GM12878 (cell line): ENCODE measurements around the gene CTIF. TPM values are rescaled to one million over a fixed set of nuclear protein-coding genes. Genes with fewer than 3 reads are reported as not detected.

Experiments
- ATAC-seq: fragments of 200-7000 bp; cut with Tn5 transposase; 3 replicates; pipeline ENCODE4 v1.9.1; 2020; ENCODE audit warnings: mild to moderate bottlenecking, moderate library complexity
- BruUV-seq: library from RNA; stranded (reverse); fragments of 400-500 nt; replicated peaks from 2 replicates; lab custom pipeline; 2021; lab: Mats Ljungman, UMichigan
- CTCF ChIA-PET: fragments of 300-600 bp; sonication (Branson Sonifier 250); formaldehyde crosslinking; extraction: SDS; loops from one replicate; lab custom pipeline; 2021; ENCODE audit warnings: inconsistent platforms; lab: Yijun Ruan, JAX
- POLR2A ChIA-PET: fragments of 350-600 bp; formaldehyde crosslinking; extraction: SDS; loops from one replicate; lab custom pipeline; 2021; ENCODE audit warnings: inconsistent platforms; lab: Charles Lee
- RAD21 ChIA-PET: fragments of 300-600 bp; sonication (Branson Sonifier 250); formaldehyde crosslinking; loops from one replicate; lab custom pipeline; 2023; ENCODE audit warnings: antibody characterized with exemption; ENCODE audit not compliant: unreplicated experiment; lab: Charles Lee
- SMC1A ChIA-PET: fragments of 300-600 bp; sonication (Branson Sonifier 250); formaldehyde crosslinking; loops from one replicate; lab custom pipeline; 2023; ENCODE audit not compliant: unreplicated experiment, uncharacterized antibody; lab: Charles Lee
- DNase-seq: peaks from one replicate; pipeline ENCODE4 v3.0.0-alpha.2; 2011; ENCODE audit warnings: low read depth, low spot score
- FAIRE-seq: peaks from 3 replicates; lab custom pipeline; 2011; peaks lifted over from hg19 to GRCh38; lab: Jason Lieb, UNC
- H2AFZ ChIP-seq: 2 replicates; pipeline ENCODE4 v1.6.0; 2011; ENCODE audit warnings: low read depth, low read length, control low read depth; ENCODE audit not compliant: control insufficient read depth
- H3K27ac ChIP-seq: 2 replicates; pipeline ENCODE4 v1.5.1; 2011; ENCODE audit warnings: control low read depth; ENCODE audit not compliant: control insufficient read depth, insufficient read depth
- H3K27me3 ChIP-seq, 2 experiments: replicated peaks in 1 of 2; 2 replicates each; pipeline versions ENCODE4 v1.6.0 to v1.6.1; 2011; ENCODE audit warnings: low read length in 1 of 2; ENCODE audit not compliant: control insufficient read depth in 2 of 2, insufficient read depth in 2 of 2
- H3K36me3 ChIP-seq, 2 experiments: 2 replicates each; pipeline ENCODE4 v1.5.1; 2011; ENCODE audit warnings: low read length in 1 of 2; ENCODE audit not compliant: control insufficient read depth in 2 of 2, insufficient read depth in 2 of 2
- H3K4me1 ChIP-seq: 2 replicates; pipeline ENCODE4 v1.6.1; 2011; ENCODE audit warnings: mild to moderate bottlenecking, low read length, moderate library complexity, mixed read lengths; ENCODE audit not compliant: control insufficient read depth, insufficient read depth
- H3K4me2 ChIP-seq: 2 replicates; pipeline ENCODE4 v1.6.0; 2011; ENCODE audit warnings: control low read depth; ENCODE audit not compliant: control insufficient read depth, insufficient read depth
- H3K4me3 ChIP-seq: fragments of 200-600 bp; sonication (generic); 2 replicates; pipeline ENCODE4 v1.5.1; 2016
- H3K79me2 ChIP-seq: 2 replicates; pipeline ENCODE4 v1.6.0; 2011; ENCODE audit warnings: low read length; ENCODE audit not compliant: control insufficient read depth, insufficient read depth
- H3K9ac ChIP-seq: 2 replicates; pipeline ENCODE4 v1.8.0; 2011; ENCODE audit warnings: low read length, control low read depth, mixed read lengths; ENCODE audit not compliant: control insufficient read depth, insufficient read depth
- H3K9me3 ChIP-seq: replicated peaks from 3 replicates; pipeline ENCODE4 v1.5.1; 2011; ENCODE audit warnings: mild to moderate bottlenecking, low read length; ENCODE audit not compliant: control insufficient read depth, insufficient read depth
- H4K20me1 ChIP-seq: 2 replicates; pipeline ENCODE4 v1.6.0; 2011; ENCODE audit not compliant: control insufficient read depth, insufficient read depth
- BHLHE40 ChIP-seq, 2 experiments: fragments of 450-650 bp in 1 of 2; IDR thresholded peaks; 2 replicates each; pipeline ENCODE4 v1.6.1; 2011 to 2017; ENCODE audit warnings: low read depth in 2 of 2, borderline replicate concordance in 1 of 2, improper control_type of control experiment in 1 of 2, low read length in 1 of 2, mild to moderate bottlenecking in 1 of 2
- CBFB ChIP-seq: IDR thresholded peaks from 2 replicates; pipeline ENCODE4 v1.6.1; 2016; ENCODE audit warnings: antibody characterized with exemption, low read depth
- CBX5 ChIP-seq: sonication (generic); IDR thresholded peaks from 2 replicates; pipeline ENCODE4 v1.6.1; 2016; ENCODE audit warnings: low read depth, moderate library complexity, mild to moderate bottlenecking, inconsistent platforms
- CTCF ChIP-seq, 3 experiments: IDR thresholded peaks in 2 of 3; conservative IDR thresholded peaks in 1 of 3; 2 replicates each; pipeline ENCODE4 v1.5.1; 2011; ENCODE audit warnings: low read depth in 3 of 3, low read length in 3 of 3, mild to moderate bottlenecking in 3 of 3, control low read depth in 2 of 3, moderate library complexity in 2 of 3, inconsistent platforms in 1 of 3, mixed read lengths in 1 of 3; ENCODE audit not compliant: control insufficient read depth in 2 of 3, insufficient read depth in 1 of 3; ENCODE audit errors: extremely low read depth in 1 of 3
- EGR1 ChIP-seq, 2 experiments: IDR thresholded peaks; 1 replicate in 1 of 2; 2 replicates in 1 of 2; pipeline ENCODE4 v1.6.1; 2011 to 2012; ENCODE audit warnings: low read depth in 2 of 2, low read length in 2 of 2, borderline replicate concordance in 1 of 2, mild to moderate bottlenecking in 1 of 2, moderate library complexity in 1 of 2
- MLLT1 ChIP-seq: fragments of 450-650 bp; IDR thresholded peaks from 2 replicates; pipeline ENCODE4 v1.6.1; 2016; ENCODE audit warnings: mild to moderate bottlenecking
- MXI1 ChIP-seq: fragments of 150-350 bp; IDR thresholded peaks from 2 replicates; pipeline ENCODE4 v1.6.1; 2011; ENCODE audit warnings: low read depth, mild to moderate bottlenecking, inconsistent platforms, low read length, improper control_type of control experiment
- PAX5 ChIP-seq: IDR thresholded peaks from 2 replicates; pipeline ENCODE4 v1.6.1; 2011; ENCODE audit warnings: low read depth, low read length, borderline replicate concordance
- PAX8 ChIP-seq: fragments of 450-650 bp; IDR thresholded peaks from 2 replicates; pipeline ENCODE4 v1.6.1; 2017; ENCODE audit warnings: mild to moderate bottlenecking, moderate library complexity
- WGBS: methylation state at CpG from one replicate; pipeline ENCODE4 v1.1.6; 2016; ENCODE audit warnings: low lambda C conversion rate; ENCODE audit not compliant: insufficient replicate concordance, insufficient coverage; ENCODE audit errors: missing lambda C conversion rate; 5-methylcytosine and 5-hydroxymethylcytosine counted together
- in situ Hi-C: fragments of 300-500 bp; cut with MboI; formaldehyde crosslinking; loops from 9 replicates; pipeline ENCODE4 v1.14.3; 2018; ENCODE audit warnings: mixed read lengths
- intact Hi-C: fragments of 100-400 bp; cut with micrococcal nuclease; formaldehyde crosslinking; loops from one replicate; pipeline ENCODE4 v1.14.2; 2022; ENCODE audit not compliant: unreplicated experiment
- polyA plus RNA-seq, 11 experiments: library from polyadenylated mRNA; depleted of rRNA in 4 of 11; unstranded in 6 of 11; stranded (reverse) in 5 of 11; fragments of >200 nt; fragmentation: Nextera tagmentation in 4 of 11; fragmentation: Illumina TruSeq in 1 of 11; extraction: Ambion mirVana in 4 of 11; extraction: Trizol in 1 of 11; gene quantifications; 1 replicate in 1 of 11; 2 replicates in 10 of 11; pipeline versions ENCODE4 v1.2.1 to v1.2.3, GENCODE V29; 2011 to 2016; ENCODE audit warnings: inconsistent platforms in 2 of 11, missing spikeins in 2 of 11, low read depth in 1 of 11
- total RNA-seq, 4 experiments: library from RNA; depleted of rRNA in 3 of 4; stranded (reverse); fragments of >200 nt in 3 of 4; fragmentation: Illumina TruSeq in 1 of 4; extraction: Trizol in 1 of 4; gene quantifications; 2 replicates each; pipeline versions ENCODE4 v1.2.1 to v1.2.3, GENCODE V29; 2013 to 2021

CTIF gene
- total and polyA plus RNA-seq, 10 of the 15 experiments (the other 5 are each of a cell fraction or from before 2014, with no cell fraction given) = 0.06 to 11.6 (median 2.5) TPM

DNA sequence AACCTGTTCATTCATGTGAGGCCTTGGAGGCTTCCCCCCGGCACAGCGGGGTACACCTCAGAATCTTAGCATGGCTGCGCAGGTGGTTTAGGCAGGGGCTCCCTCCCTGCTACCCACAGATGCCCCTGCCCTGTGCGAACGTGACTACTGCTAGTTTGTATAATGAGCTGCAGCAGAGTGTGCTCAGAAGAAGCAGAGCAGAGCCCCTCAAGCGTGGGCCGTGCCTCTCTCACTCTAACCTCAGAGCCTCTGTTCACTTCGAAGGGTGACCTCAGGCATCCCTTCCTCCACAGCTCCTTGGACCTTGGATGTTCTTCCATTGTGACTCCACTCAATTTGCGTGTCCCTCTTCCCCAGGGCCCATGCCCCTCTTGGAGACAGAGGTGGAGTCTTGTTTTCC is 161.6 kb downstream of the CTIF start:
- BruUV-seq = no TSS peak
- Histone ChIP-seq H3K27me3 (no peaks in the 10 kb centered on the region), H2AFZ (no peak overlapping the region), H3K36me3 (no peaks in the 10 kb centered on the region), H3K9me3 (no peaks in the 10 kb centered on the region), H3K79me2 (no peaks in the 10 kb centered on the region), H3K4me1 (peaks cover 16% of the 10 kb centered on the region), H3K4me3 (no peak overlapping the region), H3K27ac (no peak overlapping the region), H3K4me2 (no peak overlapping the region), H3K9ac (no peak overlapping the region), H4K20me1 (no peaks in the 10 kb centered on the region)
- SMC1A ChIA-PET = no interaction called here
- no peak for FAIRE-seq
- intact Hi-C loops (no loop called here), in situ Hi-C loops (no loop called here)
- POLR2A ChIA-PET = no interaction called here
- CTCF ChIA-PET = interaction anchor here (2.2 kb wide), 1 partner anchor 11 kb away, joined by 8 read pairs; no protein-coding TSS in a partner anchor
- 15% methylated on average over 9 of the region's 9 CpGs for WGBS
- no peak for ATAC-seq
- no peak for TF ChIP-seq MLLT1
- no peak for TF ChIP-seq BHLHE40 (IDR thresholded peaks at IDR 0.05; ENCODE audit: borderline replicate concordance in 1 of 2, low read depth in 2 of 2, low read length in 1 of 2)
- TF ChIP-seq CBFB = no peak
- no peak for TF ChIP-seq MXI1
- TF ChIP-seq PAX5 = 0 out of 2 replicates have a peak, but pooled peaks have one; percentile 26
- TF ChIP-seq CTCF (IDR thresholded peaks at IDR 0.05 in 2 of 3, conservative IDR thresholded peaks at IDR 0.05 in 1 of 3; ENCODE audit: control insufficient read depth in 2 of 3, extremely low read depth in 1 of 3, insufficient read depth in 1 of 3, low read depth in 3 of 3, low read length in 3 of 3) = no peak
- no peak for TF ChIP-seq CBX5
- TF ChIP-seq EGR1 (IDR thresholded peaks at IDR 0.05; ENCODE audit: borderline replicate concordance in 1 of 2, low read depth in 2 of 2, low read length in 2 of 2) = 0 out of 3 replicates have a peak, but pooled peaks of 1 of the 2 experiments have one; percentile 18
- TF ChIP-seq PAX8 = no peak
- RAD21 ChIA-PET = no interaction called here
- no peak for DNase-seq
